CD4-positive, alpha-beta T cell treated with Interleukin-15 for 4 hours (primary cell): Measurements from ENCODE around the gene CTBP2.
"Not testable (repeated sequence)": the region's sequence is repeated elsewhere in the genome, so short reads cannot be mapped to it uniquely, and the experiment has no call there.

Source experiments
- DNase-seq: peaks from one replicate; pipeline ENCODE4 v3.0.0-alpha.2; 2020; ENCODE audit warnings: low spot score

Gene CTBP2

DNA sequence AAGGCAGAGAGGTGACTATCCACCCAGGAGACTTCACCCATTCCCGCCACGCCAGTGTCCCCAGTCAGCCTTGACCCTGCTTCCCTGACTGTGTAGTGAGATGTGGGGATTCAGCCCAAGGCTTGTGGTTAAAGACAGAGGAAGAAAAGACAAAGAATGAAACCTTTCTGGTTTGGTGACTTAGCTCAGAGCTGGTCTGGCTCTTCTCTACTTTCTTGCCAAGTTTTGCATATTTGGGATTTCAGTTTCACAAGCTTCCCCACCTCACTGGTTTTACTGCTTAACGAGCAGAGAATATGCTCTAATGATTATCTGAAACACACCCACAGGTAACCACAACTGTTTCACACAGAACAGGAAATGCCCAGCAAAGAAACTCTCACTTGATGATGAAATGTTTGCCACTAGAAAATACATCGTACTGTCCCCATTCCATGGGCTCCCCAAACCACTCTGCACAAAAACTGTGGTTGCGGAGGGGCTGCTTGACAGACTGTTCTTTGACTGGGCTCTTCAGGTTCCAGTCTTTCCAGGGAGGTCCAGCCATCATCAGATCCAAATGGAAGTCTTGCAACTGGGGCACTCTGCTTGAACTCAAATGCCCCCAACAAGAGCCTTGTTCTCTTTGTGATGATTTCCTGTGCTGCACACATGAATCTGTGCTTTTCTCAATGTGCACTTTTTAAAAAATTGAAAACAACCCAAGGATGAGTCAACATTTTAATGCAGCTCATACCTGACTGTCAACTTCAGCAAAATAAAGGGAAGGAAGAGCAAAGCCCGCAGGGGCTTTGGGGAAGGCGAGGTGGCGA lies 95.5 kb downstream of the CTBP2 start:
- DNase-seq = peak; percentile 9

DNA sequence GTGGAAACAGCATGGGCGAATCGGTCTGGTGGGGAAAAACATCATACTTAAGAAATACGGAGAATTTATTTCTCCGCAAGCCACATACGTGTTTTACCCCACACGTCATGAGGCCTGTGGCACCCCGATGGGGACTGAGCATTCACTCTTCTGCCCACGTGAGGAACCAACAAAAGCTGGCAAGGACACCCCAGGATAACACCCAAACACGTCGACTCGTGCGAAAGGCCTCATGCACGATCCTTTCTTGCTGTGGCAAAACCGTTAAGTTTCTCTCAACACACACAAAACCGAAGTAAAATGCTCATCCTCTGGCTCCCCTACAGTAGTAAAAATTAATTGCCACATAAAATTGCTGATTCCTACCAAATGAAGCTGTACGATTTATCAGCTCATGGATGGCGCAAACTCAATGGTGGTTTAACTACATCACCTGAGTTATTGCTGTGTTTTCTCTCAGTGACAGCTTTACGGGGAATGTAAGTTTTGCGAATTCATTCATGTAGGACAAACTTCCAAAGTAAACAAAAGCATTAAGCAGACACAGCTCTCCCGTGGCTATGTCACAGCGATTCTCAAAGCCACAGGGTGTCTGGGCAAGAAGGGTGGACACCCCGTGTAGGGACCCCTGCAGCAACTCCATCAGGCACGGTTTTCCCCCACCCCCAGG lies 97.0 kb downstream of the CTBP2 start:
- no peak for DNase-seq

DNA sequence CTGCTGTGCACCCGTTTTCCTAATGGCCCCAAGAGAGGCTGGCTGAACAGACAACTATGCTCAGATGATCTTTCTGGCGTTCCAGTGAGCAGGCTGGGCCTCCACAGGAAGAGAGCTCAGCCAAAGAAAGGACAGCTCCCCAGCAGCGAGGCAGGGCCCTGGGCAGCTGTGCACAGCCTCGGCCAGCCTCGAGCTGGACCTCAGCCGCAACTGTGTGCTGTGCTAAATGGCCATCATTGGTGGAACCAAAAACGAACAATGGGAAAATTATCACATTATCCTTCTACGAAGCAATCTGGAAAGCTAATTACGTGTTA lies 97.5 kb downstream of the CTBP2 start:
- no peak for DNase-seq

DNA sequence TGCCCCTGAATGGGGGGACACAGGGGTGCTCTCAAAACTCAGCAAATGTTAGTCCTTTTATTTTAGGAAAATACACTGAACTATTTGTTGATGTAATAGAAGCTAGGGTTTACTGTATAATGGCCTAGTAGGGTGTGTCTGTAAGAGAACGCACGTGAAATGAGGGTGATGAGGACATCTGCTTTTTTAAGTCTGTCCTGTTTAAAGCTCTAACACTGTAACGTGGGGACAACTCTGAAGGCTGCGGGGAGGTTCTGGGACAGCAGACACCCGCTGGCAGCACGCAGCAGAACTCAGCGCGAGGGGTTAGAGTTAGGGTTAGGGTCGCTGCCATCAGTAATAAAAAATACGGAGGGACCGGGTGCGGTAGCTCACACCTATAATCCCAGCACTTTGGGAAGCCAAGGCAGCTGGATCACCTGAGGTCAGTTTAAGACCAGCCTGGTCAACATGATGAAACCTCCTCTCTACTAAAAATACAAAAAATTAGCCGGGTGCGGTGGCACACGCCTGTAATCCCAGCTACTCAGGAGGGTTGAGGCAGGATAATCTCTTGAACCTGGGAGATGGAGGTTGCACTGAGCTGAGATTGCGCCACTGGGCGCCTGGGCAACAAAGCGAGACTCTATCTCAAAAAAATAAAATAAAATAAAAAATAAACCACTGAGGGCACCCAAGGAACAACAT lies 98.0 kb downstream of the CTBP2 start:
- DNase-seq = no peak

DNA sequence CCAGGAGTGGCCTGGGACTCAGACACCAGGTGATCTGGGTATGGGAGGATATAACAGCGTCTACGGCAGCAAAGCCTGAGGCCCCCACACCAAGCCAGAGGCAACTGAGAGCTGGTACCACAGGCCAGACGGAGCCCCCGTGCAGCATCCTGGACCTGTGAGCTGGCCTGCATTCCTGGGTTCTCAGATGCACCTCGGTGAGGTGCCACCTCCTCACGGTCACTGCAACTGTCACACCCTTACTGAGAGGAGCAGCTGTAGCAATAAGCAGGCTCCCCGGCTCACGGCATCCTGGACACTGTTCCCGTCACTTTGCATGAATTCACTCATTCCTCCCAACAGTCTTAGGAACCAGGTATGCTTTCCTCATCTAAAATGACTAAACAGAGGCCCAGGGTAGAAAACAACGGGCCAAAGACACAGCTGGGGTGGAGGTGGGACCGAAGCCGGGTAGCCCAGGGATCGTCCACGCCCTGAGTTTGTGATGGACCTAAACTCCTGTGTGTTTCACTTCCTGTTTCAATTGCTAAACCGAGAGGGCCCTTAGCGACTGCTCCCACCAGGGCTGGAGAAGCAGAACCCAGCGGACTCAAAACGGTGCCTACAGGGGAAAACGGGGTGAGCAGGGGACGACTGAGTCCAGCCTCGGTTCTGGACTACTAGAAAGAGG lies 98.7 kb downstream of the CTBP2 start:
- DNase-seq = no peak

DNA sequence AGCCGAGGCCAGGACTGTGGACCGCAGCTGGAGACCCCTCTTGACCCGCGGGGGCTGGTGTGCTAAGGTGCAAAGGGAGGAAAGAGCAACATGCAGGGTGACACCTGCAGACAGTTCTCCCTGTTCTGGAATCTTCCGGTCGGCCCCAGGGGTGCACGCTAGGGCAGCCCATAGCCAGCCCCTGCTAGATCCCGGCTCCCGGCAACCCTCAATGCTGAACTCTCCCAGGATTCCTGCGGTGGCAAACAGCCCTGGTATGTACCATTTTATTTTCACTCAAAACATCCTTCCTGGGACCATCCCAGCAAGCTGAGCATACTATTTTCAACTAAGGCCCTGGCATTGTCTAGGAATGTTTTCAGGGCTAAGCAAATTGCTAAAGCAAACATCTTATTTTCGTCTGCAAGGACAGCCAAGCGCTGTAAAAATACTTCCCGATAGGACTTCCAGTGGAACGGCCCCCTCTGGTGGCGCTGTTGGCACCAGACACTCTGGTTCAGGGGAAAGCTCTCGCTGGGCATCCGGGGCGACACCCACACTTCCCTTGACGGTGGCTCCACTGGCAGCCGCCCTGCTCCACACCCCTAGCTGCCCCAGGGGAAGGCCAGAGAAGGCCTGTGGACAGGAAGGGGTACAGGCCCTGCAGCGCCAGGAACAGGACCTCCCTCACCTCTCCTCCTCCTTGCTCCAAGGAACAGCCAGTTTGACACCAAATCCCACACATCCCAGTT lies 99.4 kb downstream of the CTBP2 start:
- peak; percentile 12 for DNase-seq

DNA sequence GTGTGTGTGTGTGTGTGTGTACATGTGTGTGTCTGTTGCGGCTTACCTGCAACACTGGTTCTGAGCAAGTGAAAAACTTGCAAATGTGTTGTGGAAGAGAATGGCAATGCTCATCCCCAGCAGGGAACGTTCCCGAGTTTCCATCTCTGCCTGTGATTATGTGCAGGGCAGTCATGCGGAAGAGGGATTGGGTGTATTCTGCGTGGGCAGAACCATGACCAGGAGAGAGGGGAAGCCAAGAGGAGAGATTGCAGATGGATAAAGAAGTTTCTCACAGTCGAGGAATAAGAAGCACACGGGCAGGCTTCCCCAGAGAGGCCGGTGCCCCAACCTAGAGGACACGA lies 99.9 kb downstream of the CTBP2 start:
- no peak for DNase-seq

DNA sequence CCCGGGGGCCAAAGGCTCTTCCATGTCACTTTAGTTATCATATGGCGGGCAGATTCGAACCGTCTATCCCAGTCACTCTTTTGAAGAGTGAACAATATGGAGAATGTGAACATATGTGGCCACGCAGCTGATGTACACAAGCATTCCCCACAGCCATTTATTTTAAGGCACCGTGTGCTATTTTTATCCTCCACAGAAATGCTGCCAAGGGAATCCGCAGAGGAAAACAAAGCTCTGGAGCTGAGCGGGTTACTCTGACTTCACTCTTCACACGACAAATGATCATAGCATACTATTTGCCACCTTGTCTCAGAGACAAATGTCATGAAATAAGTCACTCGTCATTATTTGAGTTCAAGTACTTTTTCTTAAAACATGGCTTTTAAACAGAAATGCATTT lies 100.3 kb downstream of the CTBP2 start:
- DNase-seq = no peak

DNA sequence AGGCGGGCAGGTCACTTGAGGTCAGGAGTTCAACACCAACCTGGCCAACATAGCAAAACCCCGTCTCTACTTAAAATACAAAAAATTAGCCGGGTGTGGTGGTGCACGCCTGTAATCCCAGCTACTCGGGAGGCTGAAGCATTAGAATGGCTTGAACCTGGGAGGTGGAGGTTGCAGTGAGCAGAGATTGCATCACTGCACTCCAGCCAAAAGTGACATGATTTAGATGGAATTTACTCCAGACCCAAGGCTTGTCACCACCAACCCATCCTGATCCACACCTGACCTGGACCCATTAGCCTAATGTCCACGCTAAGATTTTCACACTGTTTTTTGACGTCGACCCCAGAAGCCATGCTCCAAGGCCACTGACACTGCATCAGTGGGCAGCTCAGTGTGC lies 101.0 kb downstream of the CTBP2 start:
- not testable (repeated sequence) for DNase-seq

DNA sequence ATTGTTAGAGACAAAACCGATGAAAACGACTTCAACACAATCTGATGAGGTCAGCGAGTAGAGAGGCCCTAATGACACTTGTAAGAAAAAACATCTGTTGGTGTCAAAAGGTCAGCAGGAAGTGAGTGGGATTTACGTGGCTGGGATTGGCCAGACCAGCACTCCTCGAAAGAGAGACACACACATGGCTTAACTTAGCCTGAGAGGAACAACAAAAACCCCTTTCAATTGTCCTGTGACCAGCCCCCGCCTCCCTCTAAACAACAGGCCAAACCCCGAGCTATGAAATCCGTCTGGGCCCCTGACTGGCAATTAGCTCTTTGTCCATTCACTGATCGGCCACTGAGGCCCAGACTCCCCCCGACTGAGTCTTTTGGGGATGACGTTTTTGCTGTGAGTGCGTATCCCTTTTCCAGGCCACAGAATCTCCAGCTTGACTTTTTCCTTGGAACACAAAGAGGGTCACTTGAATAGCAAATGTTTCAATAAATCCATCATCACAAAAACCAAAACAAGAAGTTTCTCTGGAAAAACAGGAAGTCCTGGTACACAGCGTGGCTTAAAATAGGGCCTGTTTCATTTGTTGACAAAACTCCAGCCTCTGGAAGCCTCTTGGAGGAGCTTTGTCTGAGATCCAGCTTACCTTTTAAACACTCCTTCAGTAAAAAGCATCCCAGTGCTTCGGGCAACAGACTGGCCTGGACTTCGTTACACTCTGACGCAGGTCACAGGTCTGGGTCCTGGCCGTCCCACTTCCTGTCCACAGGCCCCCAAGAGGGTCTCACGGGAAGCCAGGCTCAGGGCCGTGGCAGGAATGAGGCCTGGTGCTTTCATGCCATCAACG lies 103.0 kb downstream of the CTBP2 start:
- DNase-seq = no peak

DNA sequence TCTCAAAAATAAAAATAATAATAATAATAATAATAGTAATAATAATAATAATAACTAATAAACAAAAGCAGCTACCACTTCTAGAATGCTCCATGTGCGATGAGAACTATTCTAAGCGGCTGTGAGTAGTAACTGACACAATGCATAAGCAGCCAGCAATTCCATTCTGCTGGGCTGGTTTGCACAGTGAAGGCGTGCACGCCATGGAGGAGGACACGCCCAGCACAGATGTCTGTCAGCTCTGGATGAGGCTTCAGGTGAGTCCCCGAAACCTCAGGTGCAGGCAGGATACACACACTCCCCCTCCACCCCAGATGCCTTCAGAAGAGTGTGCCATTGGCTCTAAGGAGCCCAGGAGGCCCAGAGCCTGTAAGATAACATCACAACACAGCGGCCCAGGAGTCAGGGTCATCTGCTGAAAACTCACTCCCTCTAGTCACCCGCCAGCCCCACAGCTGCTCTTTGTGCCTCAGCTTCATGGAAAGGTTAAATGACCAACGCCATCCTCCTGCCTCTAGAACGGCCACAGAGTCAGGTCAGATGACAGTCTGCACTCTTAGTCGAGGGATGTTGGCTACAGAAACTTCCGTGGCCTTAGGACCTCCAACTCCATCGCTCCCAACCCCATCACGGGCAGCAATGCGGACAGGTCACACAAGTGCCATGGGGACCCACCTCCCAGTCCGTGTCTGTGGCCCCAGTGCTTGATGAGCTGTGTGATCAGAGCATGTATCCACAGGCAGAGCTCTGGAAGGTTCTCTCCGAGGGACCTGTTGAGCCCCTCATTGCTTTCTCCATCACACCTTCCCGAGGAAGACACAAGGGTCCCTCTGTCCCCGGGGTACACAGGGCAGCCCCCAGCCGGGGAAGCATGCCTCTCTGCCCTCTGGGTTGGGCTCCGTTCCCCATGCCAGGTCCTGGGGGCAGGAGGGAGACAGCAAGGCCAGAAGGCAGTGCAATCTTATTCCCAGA lies 103.9 kb downstream of the CTBP2 start:
- DNase-seq = no peak

DNA sequence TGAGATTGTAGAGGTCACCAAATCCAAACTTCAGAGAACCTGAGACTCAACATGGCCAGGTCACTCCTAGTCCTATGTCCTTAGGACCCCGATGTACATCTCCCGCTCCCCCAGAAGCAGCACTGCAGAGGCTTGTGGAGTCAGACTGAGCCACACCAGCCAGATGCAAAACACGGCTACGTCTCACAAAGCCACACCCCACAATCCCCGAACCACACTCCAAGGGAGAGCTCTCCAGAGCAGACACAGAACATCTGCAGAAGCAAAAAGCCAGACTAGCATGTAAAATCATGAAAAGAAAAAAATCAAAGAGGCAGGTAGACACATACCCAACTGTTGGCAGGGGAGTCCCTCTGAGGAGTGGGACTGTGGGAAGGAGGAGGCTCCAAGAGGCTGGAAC lies 104.9 kb downstream of the CTBP2 start:
- DNase-seq = no peak

DNA sequence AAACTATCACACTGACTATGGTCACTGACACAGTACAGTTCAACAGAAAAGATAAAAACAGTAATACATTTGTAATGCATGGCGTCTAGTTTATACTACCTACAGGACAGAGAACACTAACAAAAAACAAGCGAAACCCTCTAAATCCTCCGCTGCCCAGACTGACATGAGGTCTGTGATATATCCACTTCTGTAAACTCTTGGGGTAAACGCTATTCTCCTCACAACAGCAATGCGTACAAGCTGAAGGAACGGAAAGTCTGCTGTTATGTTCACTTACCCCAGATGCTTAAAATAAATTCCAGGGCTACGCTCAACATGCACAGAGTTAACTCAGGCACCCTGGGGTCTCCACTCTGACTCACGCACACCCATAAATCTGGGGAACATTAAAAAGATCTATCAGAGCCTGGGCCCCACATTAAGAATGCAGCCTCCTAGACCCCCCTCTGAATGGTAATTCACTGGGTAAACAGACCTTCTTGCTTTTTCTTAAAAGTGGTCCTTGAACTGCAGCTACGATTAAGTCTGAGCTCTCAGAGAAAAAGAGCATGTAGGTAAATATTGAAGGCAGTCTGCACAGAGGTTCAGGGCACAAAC lies 105.6 kb downstream of the CTBP2 start:
- no peak for DNase-seq

DNA sequence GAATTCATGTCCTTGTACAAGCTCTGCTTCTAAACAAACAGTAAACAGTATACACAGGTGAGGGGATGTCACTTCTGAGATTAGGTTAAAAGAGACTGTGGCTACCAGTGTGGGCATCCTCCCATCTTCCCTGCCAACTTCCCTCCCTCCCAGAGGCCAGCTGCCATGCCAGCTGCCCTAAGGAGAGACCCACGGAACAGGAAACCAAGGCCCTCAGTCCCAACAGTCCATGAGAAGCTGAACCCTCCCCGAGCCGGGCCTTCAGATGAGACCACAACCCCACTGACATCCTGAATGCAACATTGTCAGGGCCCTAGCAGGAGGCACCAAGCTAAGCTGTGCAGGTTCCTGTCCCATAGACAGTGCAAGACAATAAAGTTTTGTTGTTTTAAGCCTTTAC lies 106.1 kb downstream of the CTBP2 start:
- no peak for DNase-seq

DNA sequence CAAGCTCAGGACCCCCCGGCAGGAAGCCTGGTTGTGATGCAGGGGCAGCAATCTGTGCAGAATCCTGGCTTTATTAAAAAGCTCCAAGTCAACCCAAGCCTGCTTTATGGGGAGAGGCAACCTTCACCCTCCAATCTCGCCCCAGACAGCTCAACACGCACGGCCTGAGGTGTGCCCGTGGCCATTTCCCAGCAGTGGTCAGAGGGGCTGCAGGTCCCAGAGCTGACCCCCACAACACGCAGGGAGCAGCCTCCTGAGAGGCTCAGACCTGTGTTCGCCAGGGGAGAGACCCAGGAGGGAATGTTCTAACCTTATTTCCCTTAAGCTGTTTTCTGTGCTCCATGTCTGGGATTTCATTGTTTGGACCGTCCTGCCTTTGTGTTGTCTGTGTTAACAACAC lies 108.2 kb downstream of the CTBP2 start:
- no peak for DNase-seq

DNA sequence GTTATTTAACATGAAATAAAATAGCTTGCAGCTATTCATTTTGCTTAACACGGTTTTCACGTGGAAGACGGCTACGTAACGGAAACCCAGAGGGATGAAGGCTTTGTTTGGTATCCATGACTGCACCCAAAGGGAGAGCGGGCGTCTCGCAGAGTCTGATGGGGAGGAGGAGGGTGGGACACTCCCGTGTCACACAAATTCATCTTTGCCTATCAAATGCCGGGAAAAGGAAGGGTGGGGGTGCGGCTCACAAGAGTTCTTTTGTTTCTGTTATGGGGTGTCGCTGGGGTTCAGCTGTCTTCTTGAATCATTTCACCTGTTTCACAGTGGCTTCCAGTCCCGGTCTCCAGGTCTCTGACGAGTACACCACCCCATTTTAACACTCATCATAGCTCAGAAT lies 110.0 kb downstream of the CTBP2 start:
- DNase-seq = no peak

DNA sequence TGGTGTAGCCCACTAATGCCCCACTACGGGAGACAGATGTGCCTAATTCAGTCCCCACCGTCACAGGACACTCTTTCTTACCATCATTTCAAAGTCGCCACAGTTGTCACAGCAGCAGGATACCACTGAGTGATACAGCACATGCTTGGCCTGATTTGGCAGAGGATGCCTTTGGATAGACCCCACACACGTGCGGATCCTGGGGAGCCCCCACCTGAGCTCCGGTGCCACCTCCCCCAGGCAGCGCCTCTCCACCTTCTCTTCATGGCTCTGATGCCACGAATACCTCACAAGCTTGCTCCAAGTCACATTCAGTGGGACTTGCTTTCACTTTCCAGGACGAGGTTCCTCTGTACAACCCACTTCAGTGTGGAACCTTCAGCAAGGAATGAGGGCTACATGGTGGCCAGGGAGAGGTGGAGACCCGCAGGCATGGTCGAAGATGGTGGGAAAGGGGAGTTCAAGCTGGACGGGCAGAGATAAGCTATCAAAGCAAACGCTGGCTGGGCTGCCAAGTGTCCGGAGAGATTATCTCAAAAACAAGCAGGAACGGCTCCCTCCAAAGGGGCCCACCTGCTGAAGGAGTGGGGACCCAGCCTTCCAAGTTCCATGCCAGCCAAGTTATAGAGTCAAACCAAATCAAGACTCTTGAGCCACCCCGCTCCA lies 111.0 kb downstream of the CTBP2 start:
- no peak for DNase-seq

DNA sequence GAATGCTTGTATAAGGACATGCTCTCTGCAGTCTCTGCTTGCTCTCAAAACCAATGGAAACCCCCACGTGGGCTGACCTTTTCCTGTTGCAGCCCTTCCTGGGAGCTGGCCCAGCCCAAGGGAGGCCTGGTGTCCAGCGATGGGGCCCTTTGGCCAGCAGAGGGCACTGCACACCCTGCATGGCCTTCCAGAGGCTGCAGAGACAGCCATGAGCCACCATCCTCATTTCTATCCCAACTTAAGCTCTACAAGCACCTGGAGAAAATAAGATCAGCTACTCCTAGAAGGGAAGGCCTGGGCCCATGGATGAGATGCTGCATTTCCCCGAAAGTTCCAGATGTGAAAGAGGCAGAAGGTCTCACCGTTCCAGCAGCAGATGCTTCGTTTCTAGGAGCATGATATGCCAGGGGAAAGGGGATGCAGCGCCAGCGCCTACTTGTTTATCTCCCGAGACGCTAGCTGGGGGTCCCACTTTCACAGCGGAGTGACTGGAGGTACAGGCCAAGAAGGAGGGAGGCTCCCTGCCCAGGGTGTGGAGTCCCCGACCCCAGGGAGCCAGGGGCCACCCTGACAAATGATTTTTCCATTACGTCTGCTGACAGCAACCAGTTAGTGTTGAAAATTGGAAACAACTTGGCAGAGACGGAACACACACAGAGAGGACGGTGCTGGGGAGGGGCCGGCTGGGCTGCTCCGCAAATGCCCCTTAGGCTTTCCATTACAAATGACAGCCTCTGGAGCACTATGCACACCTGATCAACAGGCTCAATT lies 112.1 kb downstream of the CTBP2 start:
- peak; percentile 39 for DNase-seq
